Ascending aorta (tissue), 2 donors: ENCODE results near the gene SEMA3C. TPM values are rescaled to one million over a fixed set of nuclear protein-coding genes. Genes with fewer than 3 reads are reported as not detected.

Experiments used
- DNase-seq, 2 donors: peaks; one replicate each; pipeline ENCODE4 v3.0.0-alpha.2; 2019; ENCODE audit warnings: low spot score in 2 of 2
- H3K27ac ChIP-seq, 2 donors: fragments of 200-600 bp; sonication (generic); one replicate each; pipeline ENCODE4 v1.5.1; 2016 to 2017; ENCODE audit warnings: mild to moderate bottlenecking in 1 of 2
- H3K27me3 ChIP-seq: fragments of 200-600 bp; sonication (generic); one replicate; pipeline ENCODE4 v1.5.1; 2017
- H3K36me3 ChIP-seq, 2 donors: fragments of 200-600 bp; sonication (generic); one replicate each; pipeline ENCODE4 v1.5.1; 2016
- H3K4me1 ChIP-seq, 2 donors: fragments of 200-600 bp; sonication (generic); one replicate each; pipeline ENCODE4 v1.5.1; 2016 to 2017; ENCODE audit warnings: mild to moderate bottlenecking in 1 of 2
- H3K4me3 ChIP-seq, 2 donors: fragments of 200-600 bp; sonication (generic); one replicate each; pipeline ENCODE4 v1.5.1; 2016 to 2017; ENCODE audit warnings: mild to moderate bottlenecking in 1 of 2
- H3K9me3 ChIP-seq, 2 donors: fragments of 200-600 bp; sonication (generic); one replicate each; pipeline ENCODE4 v1.5.1; 2016
- intact Hi-C: fragments of 100-400 bp; cut with DNase I; formaldehyde crosslinking; loops from one replicate; pipeline ENCODE4 v1.15.1; 2023
- total RNA-seq: library from RNA; depleted of rRNA; stranded (reverse); fragments of >200 nt; gene quantifications from one replicate; pipeline ENCODE4 v1.1.0, GENCODE V29; 2016
- TF ChIP-seq, protein P1 (sequence below), 3 experiments: fragments of 200-600 bp in 2 of 3; fragments of 450-650 bp in 1 of 3; sonication (generic) in 2 of 3; IDR thresholded peaks; one replicate each; pipeline ENCODE4 v1.5.1; 2016 to 2019; ENCODE audit warnings: antibody characterized with exemption in 3 of 3, mild to moderate bottlenecking in 1 of 3, moderate library complexity in 1 of 3

SEMA3C gene
- total RNA-seq, 1 donor from 2014 or later, result 16.6 TPM

DNA sequence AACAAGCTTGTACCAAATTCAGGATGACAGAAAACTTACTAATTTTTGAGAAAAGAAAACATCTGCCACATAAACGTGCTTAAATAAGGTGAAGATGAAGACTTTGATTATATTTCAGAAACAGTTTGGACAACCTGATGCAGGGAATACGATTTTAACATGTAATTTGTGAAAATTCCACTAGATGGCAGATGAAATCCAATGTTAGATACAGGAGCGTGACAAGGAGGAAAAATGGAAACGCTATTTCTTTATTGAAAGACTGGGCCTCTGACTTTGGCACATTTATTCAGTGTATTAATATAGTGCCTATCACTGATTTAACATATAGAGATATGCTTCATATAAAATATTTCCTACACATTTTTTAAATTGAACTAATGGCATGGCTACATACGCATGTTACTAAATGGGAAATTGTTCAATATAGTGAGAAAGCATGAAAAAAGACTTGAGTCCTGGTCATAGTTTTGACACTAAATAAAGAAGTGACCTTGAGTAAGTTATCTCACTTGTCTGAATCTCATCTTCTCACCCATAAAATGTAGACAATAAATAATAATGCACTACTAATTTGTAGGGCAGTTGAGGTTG lies 219.7 kb downstream of the SEMA3C start:
- intact Hi-C loops, result loop anchor here (1.0 to 2.0 kb wide), 2 partner anchors 558 to 771 kb away; no protein-coding TSS in a partner anchor
- no peak overlapping the region for H3K27ac ChIP-seq
- H3K4me3 ChIP-seq, result no peak overlapping the region
- H3K4me1 ChIP-seq, result peaks cover 0 to 6% of the 10 kb centered on the region in 2 donors
- TF ChIP-seq, protein P1, sequence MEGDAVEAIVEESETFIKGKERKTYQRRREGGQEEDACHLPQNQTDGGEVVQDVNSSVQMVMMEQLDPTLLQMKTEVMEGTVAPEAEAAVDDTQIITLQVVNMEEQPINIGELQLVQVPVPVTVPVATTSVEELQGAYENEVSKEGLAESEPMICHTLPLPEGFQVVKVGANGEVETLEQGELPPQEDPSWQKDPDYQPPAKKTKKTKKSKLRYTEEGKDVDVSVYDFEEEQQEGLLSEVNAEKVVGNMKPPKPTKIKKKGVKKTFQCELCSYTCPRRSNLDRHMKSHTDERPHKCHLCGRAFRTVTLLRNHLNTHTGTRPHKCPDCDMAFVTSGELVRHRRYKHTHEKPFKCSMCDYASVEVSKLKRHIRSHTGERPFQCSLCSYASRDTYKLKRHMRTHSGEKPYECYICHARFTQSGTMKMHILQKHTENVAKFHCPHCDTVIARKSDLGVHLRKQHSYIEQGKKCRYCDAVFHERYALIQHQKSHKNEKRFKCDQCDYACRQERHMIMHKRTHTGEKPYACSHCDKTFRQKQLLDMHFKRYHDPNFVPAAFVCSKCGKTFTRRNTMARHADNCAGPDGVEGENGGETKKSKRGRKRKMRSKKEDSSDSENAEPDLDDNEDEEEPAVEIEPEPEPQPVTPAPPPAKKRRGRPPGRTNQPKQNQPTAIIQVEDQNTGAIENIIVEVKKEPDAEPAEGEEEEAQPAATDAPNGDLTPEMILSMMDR (IDR thresholded peaks at IDR 0.05), result peak; percentile 59 to 67 (median 61)
- H3K9me3 ChIP-seq, result no peaks in the 10 kb centered on the region
- H3K36me3 ChIP-seq, result no peaks in the 10 kb centered on the region
- no peaks in the 10 kb centered on the region for H3K27me3 ChIP-seq
- no peak for DNase-seq
